HG03039 (cell line): ENCODE results near the gene ENDOG.
A peak's percentile ranks its signal among the peaks of the same experiment; 100 is the strongest.

Experiments
- ATAC-seq: cut with Tn5 transposase; IDR thresholded peaks from one replicate; pipeline ENCODE4 v1.9.1; 2021; ENCODE audit warnings: mild to moderate bottlenecking, moderate library complexity; ENCODE audit not compliant: unreplicated experiment

Gene ENDOG

GRCh38 chr9:128798896-128799295, 19.4 kb upstream of the ENDOG start:
- ATAC-seq = no peak

GRCh38 chr9:128800061-128800460, 18.2 kb upstream of the ENDOG start:
- no peak for ATAC-seq

GRCh38 chr9:128802482-128802881, 15.8 kb upstream of the ENDOG start:
- ATAC-seq = no peak

- ATAC-seq = no peak
Measured at GRCh38 chr9:128805661-128806060, 12.6 kb upstream of the ENDOG start.

GRCh38 chr9:128807827-128808226, 10.5 kb upstream of the ENDOG start:
- no peak for ATAC-seq

- no peak for ATAC-seq
Measured at GRCh38 chr9:128808543-128808942, 9.8 kb upstream of the ENDOG start.

- ATAC-seq = no peak
Measured at GRCh38 chr9:128809036-128809599, 9.2 kb upstream of the ENDOG start.

GRCh38 chr9:128809831-128810230, 8.5 kb upstream of the ENDOG start:
- no peak for ATAC-seq

GRCh38 chr9:128810873-128811272, 7.4 kb upstream of the ENDOG start:
- ATAC-seq = no peak

GRCh38 chr9:128818839-128819715, 777 bp downstream of the ENDOG start:
- peak; percentile 24 for ATAC-seq

GRCh38 chr9:128819716-128820664, 1.7 kb downstream of the ENDOG start:
- ATAC-seq = no peak

GRCh38 chr9:128820665-128821583, 2.6 kb downstream of the ENDOG start:
- ATAC-seq = no peak

GRCh38 chr9:128821584-128822406, 3.5 kb downstream of the ENDOG start:
- ATAC-seq = no peak

- no peak for ATAC-seq
Measured at GRCh38 chr9:128822407-128823042, 4.2 kb downstream of the ENDOG start.

GRCh38 chr9:128823362-128823902, 5.1 kb downstream of the ENDOG start:
- no peak for ATAC-seq

- no peak for ATAC-seq
Measured at GRCh38 chr9:128823903-128824406, 5.7 kb downstream of the ENDOG start.

GRCh38 chr9:128824911-128825310, 6.6 kb downstream of the ENDOG start:
- ATAC-seq = no peak

GRCh38 chr9:128825923-128826700, 7.8 kb downstream of the ENDOG start:
- no peak for ATAC-seq
